HCT116 (cell line): Measurements from ENCODE around the gene ISG20.

Experiments used
- POLR2A ChIP-seq: IDR thresholded peaks from 2 replicates; pipeline ENCODE4 v1.7.0; 2011; ENCODE audit warnings: borderline replicate concordance; ENCODE audit not compliant: insufficient read depth, insufficient read length; ENCODE audit errors: extremely low read depth
- POLR2AphosphoS5 ChIP-seq: IDR thresholded peaks from 2 replicates; pipeline ENCODE4 v1.6.1; 2011; ENCODE audit warnings: mild to moderate bottlenecking, low read depth, low read length, moderate library complexity
- ZFX ChIP-seq: fragments of 450-650 bp; IDR thresholded peaks from 2 replicates; pipeline ENCODE4 v1.6.1; 2017
- TF ChIP-seq, protein P1 (sequence below), 3 experiments: fragments of 200-600 bp in 1 of 3; sonication (generic) in 1 of 3; IDR thresholded peaks in 2 of 3; conservative IDR thresholded peaks in 1 of 3; 2 replicates each; pipeline ENCODE4 v1.5.1; 2012 to 2017; ENCODE audit warnings: low read depth in 2 of 3, low read length in 2 of 3, antibody characterized with exemption in 1 of 3, borderline replicate concordance in 1 of 3, control low read depth in 1 of 3, mild to moderate bottlenecking in 1 of 3, mixed read lengths in 1 of 3, mixed run types in 1 of 3, moderate library complexity in 1 of 3; ENCODE audit not compliant: insufficient read depth in 1 of 3
- TF ChIP-seq, protein P2 (sequence below): IDR thresholded peaks from 2 replicates; pipeline ENCODE4 v1.6.1; 2012; ENCODE audit warnings: low read depth

DNA sequence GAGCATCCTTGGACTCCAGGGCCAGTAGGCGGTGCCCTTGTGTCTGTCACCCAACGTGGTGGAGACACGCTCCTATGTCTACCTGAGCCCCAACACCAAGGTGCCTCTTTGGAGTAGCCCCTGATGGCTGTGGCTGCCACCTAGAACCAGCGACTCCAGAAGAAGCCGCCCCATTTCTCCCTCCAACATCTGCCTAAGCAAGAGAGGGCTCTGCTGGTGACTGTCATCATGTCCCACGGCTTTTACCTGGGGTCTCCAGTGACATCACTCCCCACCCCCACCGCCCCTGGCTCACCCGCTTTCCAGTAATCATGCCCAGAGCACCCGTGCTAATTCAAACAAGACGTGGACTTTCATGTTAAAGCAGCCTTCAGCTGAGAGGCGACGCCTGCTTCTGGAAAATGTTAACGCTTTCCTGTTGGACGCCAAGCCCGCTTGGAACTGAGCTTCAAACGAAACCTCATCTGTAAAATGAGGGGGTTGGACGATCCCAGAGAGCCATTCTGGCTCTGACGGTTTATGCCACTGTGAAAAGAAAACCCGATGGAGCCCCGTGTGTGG, 57.0 kb downstream of the ISG20 start:
- TF ChIP-seq, protein P1, sequence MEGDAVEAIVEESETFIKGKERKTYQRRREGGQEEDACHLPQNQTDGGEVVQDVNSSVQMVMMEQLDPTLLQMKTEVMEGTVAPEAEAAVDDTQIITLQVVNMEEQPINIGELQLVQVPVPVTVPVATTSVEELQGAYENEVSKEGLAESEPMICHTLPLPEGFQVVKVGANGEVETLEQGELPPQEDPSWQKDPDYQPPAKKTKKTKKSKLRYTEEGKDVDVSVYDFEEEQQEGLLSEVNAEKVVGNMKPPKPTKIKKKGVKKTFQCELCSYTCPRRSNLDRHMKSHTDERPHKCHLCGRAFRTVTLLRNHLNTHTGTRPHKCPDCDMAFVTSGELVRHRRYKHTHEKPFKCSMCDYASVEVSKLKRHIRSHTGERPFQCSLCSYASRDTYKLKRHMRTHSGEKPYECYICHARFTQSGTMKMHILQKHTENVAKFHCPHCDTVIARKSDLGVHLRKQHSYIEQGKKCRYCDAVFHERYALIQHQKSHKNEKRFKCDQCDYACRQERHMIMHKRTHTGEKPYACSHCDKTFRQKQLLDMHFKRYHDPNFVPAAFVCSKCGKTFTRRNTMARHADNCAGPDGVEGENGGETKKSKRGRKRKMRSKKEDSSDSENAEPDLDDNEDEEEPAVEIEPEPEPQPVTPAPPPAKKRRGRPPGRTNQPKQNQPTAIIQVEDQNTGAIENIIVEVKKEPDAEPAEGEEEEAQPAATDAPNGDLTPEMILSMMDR (IDR thresholded peaks at IDR 0.05 in 2 of 3, conservative IDR thresholded peaks at IDR 0.05 in 1 of 3; ENCODE audit: borderline replicate concordance in 1 of 3, insufficient read depth in 1 of 3, low read depth in 2 of 3, low read length in 2 of 3), result no peak
- TF ChIP-seq, protein P2, sequence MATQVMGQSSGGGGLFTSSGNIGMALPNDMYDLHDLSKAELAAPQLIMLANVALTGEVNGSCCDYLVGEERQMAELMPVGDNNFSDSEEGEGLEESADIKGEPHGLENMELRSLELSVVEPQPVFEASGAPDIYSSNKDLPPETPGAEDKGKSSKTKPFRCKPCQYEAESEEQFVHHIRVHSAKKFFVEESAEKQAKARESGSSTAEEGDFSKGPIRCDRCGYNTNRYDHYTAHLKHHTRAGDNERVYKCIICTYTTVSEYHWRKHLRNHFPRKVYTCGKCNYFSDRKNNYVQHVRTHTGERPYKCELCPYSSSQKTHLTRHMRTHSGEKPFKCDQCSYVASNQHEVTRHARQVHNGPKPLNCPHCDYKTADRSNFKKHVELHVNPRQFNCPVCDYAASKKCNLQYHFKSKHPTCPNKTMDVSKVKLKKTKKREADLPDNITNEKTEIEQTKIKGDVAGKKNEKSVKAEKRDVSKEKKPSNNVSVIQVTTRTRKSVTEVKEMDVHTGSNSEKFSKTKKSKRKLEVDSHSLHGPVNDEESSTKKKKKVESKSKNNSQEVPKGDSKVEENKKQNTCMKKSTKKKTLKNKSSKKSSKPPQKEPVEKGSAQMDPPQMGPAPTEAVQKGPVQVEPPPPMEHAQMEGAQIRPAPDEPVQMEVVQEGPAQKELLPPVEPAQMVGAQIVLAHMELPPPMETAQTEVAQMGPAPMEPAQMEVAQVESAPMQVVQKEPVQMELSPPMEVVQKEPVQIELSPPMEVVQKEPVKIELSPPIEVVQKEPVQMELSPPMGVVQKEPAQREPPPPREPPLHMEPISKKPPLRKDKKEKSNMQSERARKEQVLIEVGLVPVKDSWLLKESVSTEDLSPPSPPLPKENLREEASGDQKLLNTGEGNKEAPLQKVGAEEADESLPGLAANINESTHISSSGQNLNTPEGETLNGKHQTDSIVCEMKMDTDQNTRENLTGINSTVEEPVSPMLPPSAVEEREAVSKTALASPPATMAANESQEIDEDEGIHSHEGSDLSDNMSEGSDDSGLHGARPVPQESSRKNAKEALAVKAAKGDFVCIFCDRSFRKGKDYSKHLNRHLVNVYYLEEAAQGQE, result no peak
- TF ChIP-seq POLR2A, result no peak
- TF ChIP-seq ZFX, result no peak
- TF ChIP-seq POLR2AphosphoS5, result no peak
